GM10248 (cell line): ENCODE results near the gene IDH2.

Source experiments
- CTCF ChIA-PET: fragments of 300-600 bp; sonication (Branson Sonifier 250); formaldehyde crosslinking; extraction: SDS; loops from one replicate; lab custom pipeline; 2021; ENCODE audit warnings: antibody characterized with exemption; lab: Yijun Ruan, JAX
- POLR2A ChIA-PET: fragments of 350-650 bp; sonication (Branson Sonifier 250); formaldehyde crosslinking; extraction: SDS; loops from one replicate; lab custom pipeline; 2020; ENCODE audit warnings: antibody characterized with exemption; lab: Yijun Ruan, JAX
- DNase-seq: peaks from one replicate; pipeline ENCODE4 v3.0.0; 2012; ENCODE audit errors: extremely low spot score
- TF ChIP-seq, protein P1 (sequence below): IDR thresholded peaks from 2 replicates; pipeline ENCODE4 v1.5.1; 2012; ENCODE audit warnings: mild to moderate bottlenecking, low read depth; ENCODE audit errors: extremely low read depth, missing control alignments, control extremely low read depth

Gene IDH2

DNA sequence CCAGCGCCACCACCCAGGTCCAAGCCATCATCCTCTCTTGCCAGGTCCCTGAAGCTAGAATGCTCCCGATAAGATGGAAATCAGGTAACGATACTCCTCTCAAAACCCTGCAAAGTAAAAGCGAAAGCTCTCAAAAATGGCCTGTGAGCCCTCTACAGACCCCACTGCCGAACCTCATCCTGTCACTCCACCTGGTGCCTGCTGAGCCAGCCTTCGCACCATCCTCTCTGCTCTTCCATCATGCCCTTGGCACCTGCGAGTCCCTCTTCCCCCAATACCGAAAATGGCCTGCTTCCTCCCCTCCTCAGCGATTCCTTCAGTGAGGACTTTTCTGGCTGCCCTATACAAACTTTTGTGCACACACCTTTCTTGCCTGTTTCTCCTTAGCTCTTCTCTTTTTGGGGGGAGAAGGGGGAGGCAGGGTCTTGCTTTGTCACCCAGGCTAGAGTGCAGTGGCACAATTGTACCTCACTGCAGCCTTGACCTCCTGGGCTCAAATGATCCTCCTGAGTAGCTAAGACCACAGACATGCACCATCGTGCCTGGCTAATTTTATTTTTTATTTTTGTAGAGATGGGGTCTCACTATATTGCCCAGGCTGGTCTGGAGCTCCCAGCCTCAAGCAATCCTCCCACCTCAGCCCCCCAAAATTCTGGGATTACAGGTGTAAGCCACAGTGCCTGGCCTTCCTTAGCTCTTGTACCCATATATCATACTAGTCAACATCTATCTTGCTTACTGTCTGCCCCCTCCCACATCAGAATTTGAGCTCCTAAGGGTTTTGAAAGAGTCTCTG is 3.0 kb downstream of the IDH2 start:
- TF ChIP-seq, protein P1, sequence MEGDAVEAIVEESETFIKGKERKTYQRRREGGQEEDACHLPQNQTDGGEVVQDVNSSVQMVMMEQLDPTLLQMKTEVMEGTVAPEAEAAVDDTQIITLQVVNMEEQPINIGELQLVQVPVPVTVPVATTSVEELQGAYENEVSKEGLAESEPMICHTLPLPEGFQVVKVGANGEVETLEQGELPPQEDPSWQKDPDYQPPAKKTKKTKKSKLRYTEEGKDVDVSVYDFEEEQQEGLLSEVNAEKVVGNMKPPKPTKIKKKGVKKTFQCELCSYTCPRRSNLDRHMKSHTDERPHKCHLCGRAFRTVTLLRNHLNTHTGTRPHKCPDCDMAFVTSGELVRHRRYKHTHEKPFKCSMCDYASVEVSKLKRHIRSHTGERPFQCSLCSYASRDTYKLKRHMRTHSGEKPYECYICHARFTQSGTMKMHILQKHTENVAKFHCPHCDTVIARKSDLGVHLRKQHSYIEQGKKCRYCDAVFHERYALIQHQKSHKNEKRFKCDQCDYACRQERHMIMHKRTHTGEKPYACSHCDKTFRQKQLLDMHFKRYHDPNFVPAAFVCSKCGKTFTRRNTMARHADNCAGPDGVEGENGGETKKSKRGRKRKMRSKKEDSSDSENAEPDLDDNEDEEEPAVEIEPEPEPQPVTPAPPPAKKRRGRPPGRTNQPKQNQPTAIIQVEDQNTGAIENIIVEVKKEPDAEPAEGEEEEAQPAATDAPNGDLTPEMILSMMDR: no peak
- ChIA-PET CTCF (interaction anchor here (1.0 to 1.6 kb wide), 7 partner anchors 10 to 338 kb away, joined by 3 to 7 read pairs (median 5); no protein-coding TSS in a partner anchor), POLR2A (no interaction called here)
- DNase-seq: peak; percentile 55

- TF ChIP-seq, protein P1: no peak
- CTCF ChIA-PET: no interaction called here
- POLR2A ChIA-PET: no interaction called here
- DNase-seq: peak; percentile 63
Observed at GRCh38 chr15:90097475-90097874, 4.8 kb downstream of the IDH2 start.

GRCh38 chr15:90095521-90095959 is 6.7 kb downstream of the IDH2 start:
- ChIA-PET CTCF (interaction anchor here (1.0 to 2.1 kb wide), 2 partner anchors 9 to 221 kb away, joined by 4 read pairs; no protein-coding TSS in a partner anchor), POLR2A (no interaction called here)
- DNase-seq: peak; percentile 37
- TF ChIP-seq, protein P1: no peak

DNA sequence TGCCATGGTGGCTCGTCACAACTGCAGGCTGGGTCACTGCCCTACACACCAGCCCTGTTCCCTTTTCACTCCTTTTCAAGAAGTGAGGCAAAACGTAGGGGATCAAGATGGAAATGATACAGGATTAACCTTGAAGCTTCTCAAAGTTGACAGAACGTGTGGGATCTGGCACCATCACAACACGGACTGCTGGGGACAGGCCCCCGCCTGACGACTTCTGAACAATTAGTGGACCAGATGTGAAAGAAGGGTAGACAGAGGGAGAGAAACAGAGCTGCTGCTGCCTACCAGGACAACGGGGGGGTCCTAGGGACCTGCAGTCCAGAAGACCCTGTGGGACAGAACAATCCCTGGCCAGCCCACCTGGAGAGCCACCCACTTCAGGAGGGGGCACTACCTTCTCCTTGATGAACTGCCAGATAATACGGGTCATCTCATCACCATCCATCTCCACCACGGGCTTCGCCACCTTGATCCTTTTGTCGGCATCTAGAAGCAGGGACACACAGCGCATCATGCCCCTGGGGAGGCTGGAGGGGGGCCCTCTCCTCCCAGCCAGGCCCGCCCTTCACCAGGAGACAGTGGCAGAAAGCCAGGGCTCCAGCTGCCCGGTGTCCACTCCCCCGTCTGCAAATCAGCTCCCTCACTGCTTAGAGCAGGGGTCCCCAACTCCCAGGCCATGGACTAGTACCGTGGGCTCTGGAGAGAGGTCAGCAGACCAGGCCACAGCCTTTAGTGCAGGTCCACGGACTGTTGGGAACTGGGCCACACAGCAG is 10.9 kb downstream of the IDH2 start:
- DNase-seq: no peak
- ChIA-PET POLR2A (no interaction called here), CTCF (interaction anchor here (1.2 to 2.2 kb wide), 3 partner anchors 12 to 214 kb away, joined by 3 to 11 read pairs (median 9); no protein-coding TSS in a partner anchor)
- TF ChIP-seq, protein P1: no peak

DNA sequence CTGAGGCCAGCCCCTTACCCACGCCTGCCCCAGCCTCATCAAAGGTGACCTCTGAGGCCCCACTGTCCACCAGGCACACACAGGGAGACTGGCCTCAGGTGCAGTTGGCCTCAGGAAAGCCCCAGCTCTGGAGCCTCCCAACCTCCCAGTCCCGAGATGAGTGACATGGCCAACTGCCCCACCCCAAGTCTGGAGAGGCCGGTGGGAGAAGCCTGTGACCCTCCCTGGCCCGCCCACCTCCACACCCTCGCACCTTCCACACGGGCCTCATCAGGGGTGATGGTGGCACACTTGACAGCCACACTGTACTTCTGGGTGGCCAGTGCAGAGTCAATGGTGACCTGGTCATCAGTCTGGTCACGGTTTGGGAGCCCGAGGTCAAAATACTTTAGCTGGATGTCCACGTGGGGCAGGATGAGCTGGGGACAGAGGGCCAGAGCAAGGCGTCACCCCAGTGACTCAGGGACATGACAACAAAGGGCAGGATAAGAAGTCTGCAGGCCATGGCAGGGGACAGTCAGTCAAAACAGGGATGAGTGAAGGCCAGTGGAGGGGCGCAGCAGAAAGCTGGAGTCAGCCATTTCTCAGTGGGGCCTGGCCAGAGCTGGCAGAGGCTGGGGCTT is 11.9 kb downstream of the IDH2 start:
- TF ChIP-seq, protein P1: no peak
- ChIA-PET CTCF (interaction anchor here (1.9 to 2.2 kb wide), 2 partner anchors 11 to 19 kb away, joined by 9 to 11 read pairs; no protein-coding TSS in a partner anchor), POLR2A (no interaction called here)
- no peak for DNase-seq
